ENCODE measurements around the gene GRIN3B. TPM values are rescaled to one million over a fixed set of nuclear protein-coding genes. Genes with fewer than 3 reads are reported as not detected.

The GRIN3B gene
- total and polyA plus RNA-seq, 7 experiments from 2014 or later = 0.10 to 0.56 (median 0.19) TPM; not detected in 4

DNA sequence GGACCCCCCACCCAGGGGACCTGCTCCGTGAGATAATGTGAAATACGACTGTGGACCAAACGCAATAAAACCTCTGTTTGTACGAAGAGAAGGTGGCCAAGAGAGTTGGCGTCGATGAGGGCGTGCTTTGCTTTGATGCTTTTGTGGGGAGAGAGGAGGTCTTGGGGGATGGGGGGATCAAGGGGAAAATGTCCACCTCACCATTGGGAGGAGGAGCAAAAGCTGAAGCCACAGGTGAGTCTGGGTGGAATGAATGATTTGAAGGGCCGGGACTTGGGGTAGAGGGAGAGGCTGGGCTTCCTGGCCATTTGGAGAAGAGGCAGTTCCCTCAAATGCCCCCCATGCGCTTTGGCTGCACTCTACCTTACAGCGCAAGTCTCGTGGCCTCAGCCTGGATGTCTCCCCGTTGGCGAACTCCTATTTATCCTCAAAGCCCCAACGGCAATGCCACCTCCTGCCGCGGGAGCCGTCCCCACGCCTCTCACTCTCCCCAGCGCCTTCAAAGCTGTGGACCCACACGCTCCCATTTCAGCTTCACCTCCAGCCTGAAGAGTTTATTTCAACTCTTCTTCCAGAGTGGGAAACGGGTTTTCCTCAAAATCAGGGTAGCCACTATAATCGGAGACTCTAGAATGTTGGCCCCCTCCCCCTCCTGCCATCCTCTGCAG is 38.9 kb downstream of the GRIN3B start:
- CTCF ChIA-PET = interaction anchor here (1.1 to 3.1 kb wide), 6 partner anchors 8 to 230 kb away, joined by 3 to 13 read pairs (median 5); partner anchors contain the start of genes CIRBP, CNN2 and RNU6-2
- Mint-ChIP-seq H3K4me1 (peaks cover 29 to 61% (median 54%) of the 10 kb centered on the region in 7 donors), H3K27ac (peak overlapping the region; percentile 78 to 98 (median 95)), H3K9me3 (peaks cover 0 to 2% (median 0%) of the 10 kb centered on the region in 11 donors), H3K4me3 (peak overlapping the region; percentile 95 to 100 (median 98)), H3K27me3 (no peaks in the 10 kb centered on the region), H3K36me3 (peaks cover 6 to 31% (median 14%) of the 10 kb centered on the region in 5 donors)
- intact Hi-C loops (cut with micrococcal nuclease) = loop anchor here (2.0 to 5.0 kb wide), 2 partner anchors 38 kb away; partner anchors contain the start of gene GRIN3B (in 1 of the 2)
- peak in 1 of 9 donors; percentile 26 for DNase-seq
- H3K36me3 ChIP-seq (ENCODE audit: control insufficient read depth in 2 of 3, insufficient read depth in 3 of 3, low read length in 3 of 3) = peaks cover 6 to 39% (median 7%) of the 10 kb centered on the region in 3 experiments
- H3K4me3 ChIP-seq (ENCODE audit: low read length) = peak overlapping the region; percentile 39
- no peak for ATAC-seq
- POLR2A ChIA-PET = interaction anchor here (0.9 to 9.4 kb wide), 17 partner anchors 9 to 229 kb away, joined by 3 to 342 read pairs (median 6); partner anchors contain the start of genes ARHGAP45, CIRBP, CNN2 and MED16
- no peaks in the 10 kb centered on the region for H3K9me3 ChIP-seq (ENCODE audit: control insufficient read depth in 2 of 3, low read length in 3 of 3)
- peak overlapping the region; percentile 60 for H3K27ac ChIP-seq (ENCODE audit: low read depth, low read length)
- H3K4me1 ChIP-seq (ENCODE audit: control insufficient read depth in 2 of 2, insufficient read depth in 2 of 2, low read length in 2 of 2) = peaks cover 30 to 42% of the 10 kb centered on the region in 2 donors
- H3K27me3 ChIP-seq (ENCODE audit: control insufficient read depth in 2 of 2, insufficient read depth in 2 of 2, low read length in 2 of 2) = no peaks in the 10 kb centered on the region

DNA sequence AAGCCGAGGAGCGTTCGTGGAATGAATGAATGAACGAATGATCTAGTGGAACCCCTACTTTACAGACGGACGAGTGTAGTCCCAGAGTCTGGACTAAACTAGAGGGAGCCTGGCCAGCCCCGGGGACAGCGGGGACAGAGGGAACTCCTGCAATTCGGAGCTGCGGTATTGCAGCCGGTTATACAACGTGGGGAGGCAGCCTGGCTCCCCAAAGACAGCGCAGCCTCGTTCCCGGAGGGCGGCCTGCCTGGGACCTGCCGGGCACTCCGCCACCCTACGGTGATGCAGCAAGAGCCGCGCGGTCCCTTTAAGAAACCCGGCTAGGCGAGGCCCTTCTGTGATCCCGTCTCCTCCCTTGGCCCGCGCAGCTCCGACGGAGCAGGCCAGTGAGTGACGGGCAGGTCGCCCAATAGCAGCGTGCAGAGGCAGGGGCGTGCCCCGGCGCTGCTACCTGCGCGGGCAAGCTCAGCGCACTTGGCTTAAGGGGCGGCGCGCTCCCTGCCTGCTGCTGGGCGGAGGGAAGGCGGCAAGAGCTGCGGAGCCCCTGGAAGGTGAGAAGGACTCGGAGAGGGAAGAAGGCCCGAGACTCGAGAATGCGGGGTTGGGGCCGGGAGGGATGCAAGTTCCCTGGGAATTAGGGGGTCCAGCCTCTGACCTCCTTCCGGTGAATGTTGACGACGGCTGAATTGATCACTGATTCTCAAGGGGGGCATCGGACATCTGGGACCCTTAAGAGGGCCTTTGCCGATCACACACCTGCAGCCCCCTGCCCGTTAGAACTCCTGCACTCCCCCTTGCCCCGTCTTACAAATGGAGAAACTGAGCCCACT is 39.6 kb downstream of the GRIN3B start, which contains the start of gene ABCA7:
Gene ABCA7, plus strand, starts transcription at position 462 of the 830 bp plus-strand sequence. CDS start 1,255 bp downstream, outside the sequence.
- DNase-seq (peak; percentile 98 to 100 (median 99)), ATAC-seq (peak; percentile 96)
- Mint-ChIP-seq H3K27me3 (no peaks in the 10 kb centered on the region), H3K4me3 (peak within 1 kb of the TSS; percentile 95 to 100 (median 98)), H3K36me3 (peaks cover 6 to 31% (median 14%) of the 10 kb centered on the region in 5 donors), H3K27ac (peak within 1 kb of the TSS; percentile 79 to 98 (median 95)), H3K4me1 (peaks cover 29 to 61% (median 54%) of the 10 kb centered on the region in 7 donors), H3K9me3 (peaks cover 0 to 2% (median 0%) of the 10 kb centered on the region in 11 donors)
- ChIA-PET POLR2A (interaction anchor here (0.6 to 9.4 kb wide), 22 partner anchors 9 to 450 kb away, joined by 3 to 342 read pairs (median 5); partner anchors contain the start of genes ARHGAP45, CIRBP, CNN2 and GPX4), CTCF (interaction anchor here (0.7 to 3.1 kb wide), 7 partner anchors 9 to 229 kb away, joined by 3 to 13 read pairs (median 4); partner anchors contain the start of genes CIRBP, CNN2 and RNU6-2)
- Histone ChIP-seq H3K27me3 (ENCODE audit: control insufficient read depth in 2 of 2, insufficient read depth in 2 of 2, low read length in 2 of 2) (no peaks in the 10 kb centered on the region), H3K9me3 (ENCODE audit: control insufficient read depth in 2 of 3, low read length in 3 of 3) (no peaks in the 10 kb centered on the region), H3K27ac (ENCODE audit: low read depth, low read length) (peak within 1 kb of the TSS; percentile 74), H3K36me3 (ENCODE audit: control insufficient read depth in 2 of 3, insufficient read depth in 3 of 3, low read length in 3 of 3) (peaks cover 6 to 46% (median 7%) of the 10 kb centered on the region in 3 experiments), H3K4me3 (ENCODE audit: low read length) (peak within 1 kb of the TSS; percentile 74), H3K4me1 (ENCODE audit: control insufficient read depth in 2 of 2, insufficient read depth in 2 of 2, low read length in 2 of 2) (peaks cover 30 to 42% of the 10 kb centered on the region in 2 donors)
- intact Hi-C loops (cut with micrococcal nuclease) = loop anchor here (1.0 to 5.0 kb wide), 10 partner anchors 12 to 165 kb away; partner anchors contain the start of genes ARHGAP45 (in 2 of the 2), RNU6-2 (in 2 of the 2), TMEM259 (in 2 of the 2) and GRIN3B (in 1 of the 2)

DNA sequence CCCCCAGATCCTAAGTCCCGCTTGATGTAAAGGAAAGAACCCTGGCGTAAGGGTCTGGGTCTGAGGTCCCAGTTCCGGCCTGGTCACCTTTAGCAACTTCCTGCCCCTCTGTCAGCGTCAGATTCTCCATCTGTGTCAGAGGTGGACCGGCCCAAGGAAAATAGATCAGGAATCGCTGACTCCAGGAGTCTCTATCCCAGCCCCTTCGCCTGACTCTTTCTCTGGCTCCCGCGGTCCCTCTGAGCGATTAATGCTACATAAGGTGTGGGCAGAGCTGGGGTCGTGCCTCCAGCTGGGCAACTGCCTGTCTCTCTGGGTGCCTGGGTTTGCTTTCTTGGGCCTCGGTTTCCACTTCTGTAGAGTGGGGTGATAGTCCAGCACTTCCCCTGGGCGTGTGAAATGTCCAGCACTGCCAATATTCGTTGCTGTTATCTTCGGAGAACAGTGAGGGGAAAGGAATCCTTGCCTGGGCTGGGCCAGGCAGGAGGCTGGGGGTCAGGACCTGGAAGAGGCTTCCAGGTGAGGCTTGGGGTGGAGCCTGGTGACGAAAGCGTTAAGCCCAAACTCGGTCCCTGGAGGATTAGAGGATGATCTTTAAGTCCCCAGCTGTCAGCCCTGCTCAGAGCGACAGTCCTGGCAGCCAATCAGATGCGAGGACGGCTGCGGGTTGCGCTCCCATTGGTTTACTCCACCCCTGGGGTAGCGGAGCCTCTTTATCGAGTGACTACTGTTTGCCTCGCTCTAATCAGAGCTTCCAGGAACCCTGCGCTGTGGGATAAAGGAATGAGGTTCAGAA is 40.5 kb downstream of the GRIN3B start:
- H3K4me1 Mint-ChIP-seq = peaks cover 24 to 59% (median 49%) of the 10 kb centered on the region in 7 donors
- DNase-seq (peak; percentile 70 to 90 (median 87)), ATAC-seq (peak; percentile 63)
- H3K36me3 Mint-ChIP-seq = peaks cover 6 to 30% (median 14%) of the 10 kb centered on the region in 5 donors
- Histone ChIP-seq H3K27me3 (ENCODE audit: control insufficient read depth in 2 of 2, insufficient read depth in 2 of 2, low read length in 2 of 2) (no peaks in the 10 kb centered on the region), H3K4me1 (ENCODE audit: control insufficient read depth in 2 of 2, insufficient read depth in 2 of 2, low read length in 2 of 2) (peaks cover 30 to 42% of the 10 kb centered on the region in 2 donors), H3K36me3 (ENCODE audit: control insufficient read depth in 2 of 3, insufficient read depth in 3 of 3, low read length in 3 of 3) (peaks cover 6 to 46% (median 7%) of the 10 kb centered on the region in 3 experiments), H3K27ac (ENCODE audit: low read depth, low read length) (peak overlapping the region; percentile 74), H3K9me3 (ENCODE audit: control insufficient read depth in 2 of 3, low read length in 3 of 3) (no peaks in the 10 kb centered on the region), H3K4me3 (ENCODE audit: low read length) (peak overlapping the region; percentile 74)
- CTCF ChIA-PET = interaction anchor here (0.6 to 3.1 kb wide), 10 partner anchors 10 to 1706 kb away, joined by 3 to 13 read pairs (median 4); partner anchors contain the start of genes CIRBP, CNN2 and RNU6-2
- intact Hi-C loops (cut with micrococcal nuclease) = loop anchor here (1.0 to 5.0 kb wide), 8 partner anchors 12 to 165 kb away; partner anchors contain the start of genes ARHGAP45 (in 2 of the 2), RNU6-2 (in 2 of the 2), TMEM259 (in 2 of the 2) and POLR2E (in 1 of the 2)
- POLR2A ChIA-PET = interaction anchor here (0.6 to 9.4 kb wide), 23 partner anchors 8 to 449 kb away, joined by 3 to 342 read pairs (median 5); partner anchors contain the start of genes ARHGAP45, CIRBP, CNN2 and GPX4
- no peaks in the 10 kb centered on the region for H3K27me3 Mint-ChIP-seq
- peak overlapping the region; percentile 79 to 98 (median 95) for H3K27ac Mint-ChIP-seq
- H3K9me3 Mint-ChIP-seq = peaks cover 0 to 2% (median 0%) of the 10 kb centered on the region in 11 donors
- H3K4me3 Mint-ChIP-seq = peak overlapping the region; percentile 95 to 100 (median 98)

DNA sequence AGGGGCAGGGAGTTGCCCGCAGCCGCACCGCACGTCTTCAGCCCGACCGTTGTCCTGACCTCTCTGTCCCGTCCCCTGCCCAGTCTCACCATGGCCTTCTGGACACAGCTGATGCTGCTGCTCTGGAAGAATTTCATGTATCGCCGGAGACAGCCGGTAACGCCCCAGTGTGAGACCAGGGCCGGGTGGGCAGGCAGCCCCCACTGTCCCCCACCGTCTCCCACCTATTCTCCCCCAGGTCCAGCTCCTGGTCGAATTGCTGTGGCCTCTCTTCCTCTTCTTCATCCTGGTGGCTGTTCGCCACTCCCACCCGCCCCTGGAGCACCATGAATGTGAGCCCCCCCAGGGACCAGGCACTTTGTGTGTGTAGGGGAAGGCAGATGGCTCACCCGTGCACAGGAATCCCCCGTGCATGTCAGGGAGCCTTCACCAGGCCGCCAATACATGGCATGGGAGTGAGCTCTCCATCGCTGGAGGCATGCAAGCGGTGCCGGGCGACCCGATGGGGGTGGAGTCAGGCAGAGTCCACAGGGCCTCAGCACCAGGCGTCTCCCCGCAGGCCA is 41.1 kb downstream of the GRIN3B start:
- Histone ChIP-seq H3K9me3 (ENCODE audit: control insufficient read depth in 2 of 3, low read length in 3 of 3) (no peaks in the 10 kb centered on the region), H3K4me1 (ENCODE audit: control insufficient read depth in 2 of 2, insufficient read depth in 2 of 2, low read length in 2 of 2) (peaks cover 30 to 42% of the 10 kb centered on the region in 2 donors), H3K27ac (ENCODE audit: low read depth, low read length) (peak overlapping the region; percentile 74), H3K4me3 (ENCODE audit: low read length) (peak overlapping the region; percentile 74), H3K27me3 (ENCODE audit: control insufficient read depth in 2 of 2, insufficient read depth in 2 of 2, low read length in 2 of 2) (no peaks in the 10 kb centered on the region), H3K36me3 (ENCODE audit: control insufficient read depth in 2 of 3, insufficient read depth in 3 of 3, low read length in 3 of 3) (peaks cover 2 to 46% (median 6%) of the 10 kb centered on the region in 3 experiments)
- peaks cover 24 to 53% (median 43%) of the 10 kb centered on the region in 7 donors for H3K4me1 Mint-ChIP-seq
- H3K27me3 Mint-ChIP-seq = no peaks in the 10 kb centered on the region
- ATAC-seq (no peak), DNase-seq (no peak)
- intact Hi-C loops (cut with micrococcal nuclease) = loop anchor here (2.0 to 5.0 kb wide), 4 partner anchors 15 to 151 kb away; partner anchors contain the start of genes ARHGAP45 (in 1 of the 2) and POLR2E (in 1 of the 2)
- peaks cover 6 to 25% (median 13%) of the 10 kb centered on the region in 5 donors for H3K36me3 Mint-ChIP-seq
- H3K27ac Mint-ChIP-seq = peak overlapping the region in 8 of 9 donors; percentile 79 to 98 (median 96)
- POLR2A ChIA-PET = interaction anchor here (0.7 to 9.4 kb wide), 14 partner anchors 10 to 227 kb away, joined by 3 to 342 read pairs (median 8); partner anchors contain the start of genes ARHGAP45, CIRBP, CNN2 and GPX4
- H3K4me3 Mint-ChIP-seq = peak overlapping the region; percentile 95 to 100 (median 98)
- H3K9me3 Mint-ChIP-seq = peaks cover 0 to 2% (median 0%) of the 10 kb centered on the region in 11 donors
- CTCF ChIA-PET = interaction anchor here (0.6 to 3.1 kb wide), 6 partner anchors 8 to 1706 kb away, joined by 3 to 13 read pairs (median 3); no protein-coding TSS in a partner anchor
